Lower lobe of right lung (tissue), 2 donors: ENCODE measurements around the gene BEAN1. TPM values are rescaled to one million over a fixed set of nuclear protein-coding genes. Genes with fewer than 3 reads are reported as not detected.

Experiments
- ATAC-seq, 2 donors: fragments of 200-7000 bp; cut with Tn5 transposase; one replicate each; pipeline ENCODE4 v1.9.1; 2020 to 2022; ENCODE audit warnings: mild to moderate bottlenecking in 2 of 2, moderate library complexity in 2 of 2
- DNase-seq: peaks from one replicate; pipeline ENCODE4 v3.0.0-alpha.2; 2020
- H3K27ac ChIP-seq: fragments of 200-600 bp; one replicate; pipeline ENCODE4 v1.8.0; 2022
- H3K27me3 ChIP-seq: fragments of 200-600 bp; one replicate; pipeline ENCODE4 v1.8.0; 2022; ENCODE audit warnings: low read depth
- H3K36me3 ChIP-seq: fragments of 200-600 bp; one replicate; pipeline ENCODE4 v1.8.0; 2022; ENCODE audit warnings: mild to moderate bottlenecking
- H3K4me1 ChIP-seq: fragments of 200-600 bp; one replicate; pipeline ENCODE4 v1.8.0; 2022
- H3K4me3 ChIP-seq: fragments of 200-600 bp; one replicate; pipeline ENCODE4 v1.8.0; 2022; ENCODE audit warnings: mild to moderate bottlenecking
- H3K9me3 ChIP-seq: fragments of 200-600 bp; one replicate; pipeline ENCODE4 v1.8.0; 2022
- intact Hi-C: fragments of 100-400 bp; cut with DNase I; formaldehyde crosslinking; loops from one replicate; pipeline ENCODE4 v1.11.0; 2022
- total RNA-seq: library from RNA; stranded (reverse); fragmentation: NEBNext Ultra II Directional; extraction: Animal tissue kit (Norgen Biotek cat#: 25700); gene quantifications from one replicate; pipeline ENCODE4 v1.2.1, GENCODE V29; 2021
- TF ChIP-seq, protein P1 (sequence below): fragments of 200-600 bp; IDR thresholded peaks from one replicate; pipeline ENCODE4 v1.8.0; 2022; ENCODE audit warnings: antibody characterized with exemption, mild to moderate bottlenecking
- donor health status: DM: no; HTN: yes; CAD: no; lungs with severe emphysema.

Gene BEAN1
- total RNA-seq, 1 donor from 2014 or later: 0.15 TPM

GRCh38 chr16:66438536-66438935 lies 11.4 kb downstream of the BEAN1 start:
- H3K27me3 ChIP-seq: no peaks in the 10 kb centered on the region
- H3K4me3 ChIP-seq: no peak overlapping the region
- H3K4me1 ChIP-seq: no peaks in the 10 kb centered on the region
- H3K27ac ChIP-seq: no peak overlapping the region
- DNase-seq (no peak), ATAC-seq (no peak)
- H3K36me3 ChIP-seq: no peaks in the 10 kb centered on the region
- intact Hi-C loops: no loop called here
- H3K9me3 ChIP-seq: no peaks in the 10 kb centered on the region
- TF ChIP-seq, protein P1, sequence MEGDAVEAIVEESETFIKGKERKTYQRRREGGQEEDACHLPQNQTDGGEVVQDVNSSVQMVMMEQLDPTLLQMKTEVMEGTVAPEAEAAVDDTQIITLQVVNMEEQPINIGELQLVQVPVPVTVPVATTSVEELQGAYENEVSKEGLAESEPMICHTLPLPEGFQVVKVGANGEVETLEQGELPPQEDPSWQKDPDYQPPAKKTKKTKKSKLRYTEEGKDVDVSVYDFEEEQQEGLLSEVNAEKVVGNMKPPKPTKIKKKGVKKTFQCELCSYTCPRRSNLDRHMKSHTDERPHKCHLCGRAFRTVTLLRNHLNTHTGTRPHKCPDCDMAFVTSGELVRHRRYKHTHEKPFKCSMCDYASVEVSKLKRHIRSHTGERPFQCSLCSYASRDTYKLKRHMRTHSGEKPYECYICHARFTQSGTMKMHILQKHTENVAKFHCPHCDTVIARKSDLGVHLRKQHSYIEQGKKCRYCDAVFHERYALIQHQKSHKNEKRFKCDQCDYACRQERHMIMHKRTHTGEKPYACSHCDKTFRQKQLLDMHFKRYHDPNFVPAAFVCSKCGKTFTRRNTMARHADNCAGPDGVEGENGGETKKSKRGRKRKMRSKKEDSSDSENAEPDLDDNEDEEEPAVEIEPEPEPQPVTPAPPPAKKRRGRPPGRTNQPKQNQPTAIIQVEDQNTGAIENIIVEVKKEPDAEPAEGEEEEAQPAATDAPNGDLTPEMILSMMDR: no peak

- Histone ChIP-seq H3K4me1 (no peaks in the 10 kb centered on the region), H3K27ac (no peak overlapping the region), H3K9me3 (no peaks in the 10 kb centered on the region), H3K27me3 (no peaks in the 10 kb centered on the region), H3K4me3 (no peak overlapping the region), H3K36me3 (no peaks in the 10 kb centered on the region)
- no peak for ATAC-seq
- intact Hi-C loops: no loop called here
- no peak for DNase-seq
- TF ChIP-seq, protein P1: no peak
These were observed 12.1 kb downstream of the BEAN1 start for GRCh38 chr16:66439051-66439730.

DNA sequence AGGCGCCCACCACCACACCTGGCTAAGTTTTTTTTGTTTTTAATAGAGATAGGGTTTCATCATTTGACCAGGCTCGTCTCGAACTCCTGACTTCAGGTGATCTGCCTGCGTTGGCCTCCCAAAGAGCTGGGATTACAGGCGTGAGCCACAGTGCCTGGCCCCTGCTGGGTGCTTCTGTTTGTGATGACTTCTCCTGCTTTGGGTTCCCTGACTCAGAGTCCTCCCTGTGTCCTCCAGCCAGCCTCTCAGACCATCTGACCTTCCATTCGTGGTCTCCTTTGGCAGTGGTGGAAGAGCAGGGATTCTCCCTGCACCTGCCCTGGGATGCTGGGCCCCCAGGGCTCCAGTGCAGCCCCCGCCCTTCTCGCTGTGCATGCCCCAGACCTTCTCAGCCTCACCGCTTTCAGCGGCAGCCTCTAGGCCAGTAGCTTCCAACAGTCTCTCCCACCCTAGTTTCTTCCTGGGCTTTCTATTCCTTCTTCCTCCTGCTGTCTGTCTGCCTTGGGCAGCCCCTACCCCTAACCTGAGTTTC lies 13.2 kb downstream of the BEAN1 start:
- no peak overlapping the region for H3K4me3 ChIP-seq

DNA sequence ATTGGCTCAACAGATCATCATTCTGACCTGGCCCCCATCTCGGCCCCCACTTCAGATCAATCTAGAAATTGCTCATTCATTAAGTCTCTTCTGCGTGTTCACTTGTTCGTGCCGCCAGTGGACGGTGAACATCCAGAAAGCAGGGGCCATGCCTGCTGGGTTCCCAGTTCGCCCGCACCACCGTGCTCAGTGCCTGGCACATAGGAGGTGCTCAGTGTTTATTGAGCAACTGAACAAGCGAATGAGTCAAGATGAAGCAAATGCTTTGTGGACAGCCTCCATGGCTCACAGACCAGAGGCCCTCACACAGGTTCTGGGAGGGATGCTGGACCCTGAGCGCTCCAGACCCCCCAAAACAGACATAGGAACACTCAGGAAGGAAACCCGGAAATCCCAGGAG lies 13.9 kb downstream of the BEAN1 start:
- ATAC-seq (no peak), DNase-seq (no peak)
- no peaks in the 10 kb centered on the region for H3K9me3 ChIP-seq
- TF ChIP-seq, protein P1: no peak
- no peaks in the 10 kb centered on the region for H3K36me3 ChIP-seq
- H3K4me1 ChIP-seq: no peaks in the 10 kb centered on the region
- H3K27ac ChIP-seq: no peak overlapping the region
- no peak overlapping the region for H3K4me3 ChIP-seq
- H3K27me3 ChIP-seq: no peaks in the 10 kb centered on the region
- intact Hi-C loops: no loop called here

More for the DNA sequence above, 13.2 kb downstream of the BEAN1 start:
- Histone ChIP-seq H3K27me3 (no peaks in the 10 kb centered on the region), H3K36me3 (no peaks in the 10 kb centered on the region), H3K4me1 (no peaks in the 10 kb centered on the region), H3K27ac (no peak overlapping the region), H3K9me3 (no peaks in the 10 kb centered on the region)
- DNase-seq (no peak), ATAC-seq (no peak)
- intact Hi-C loops: no loop called here
- TF ChIP-seq, protein P1: no peak

DNA sequence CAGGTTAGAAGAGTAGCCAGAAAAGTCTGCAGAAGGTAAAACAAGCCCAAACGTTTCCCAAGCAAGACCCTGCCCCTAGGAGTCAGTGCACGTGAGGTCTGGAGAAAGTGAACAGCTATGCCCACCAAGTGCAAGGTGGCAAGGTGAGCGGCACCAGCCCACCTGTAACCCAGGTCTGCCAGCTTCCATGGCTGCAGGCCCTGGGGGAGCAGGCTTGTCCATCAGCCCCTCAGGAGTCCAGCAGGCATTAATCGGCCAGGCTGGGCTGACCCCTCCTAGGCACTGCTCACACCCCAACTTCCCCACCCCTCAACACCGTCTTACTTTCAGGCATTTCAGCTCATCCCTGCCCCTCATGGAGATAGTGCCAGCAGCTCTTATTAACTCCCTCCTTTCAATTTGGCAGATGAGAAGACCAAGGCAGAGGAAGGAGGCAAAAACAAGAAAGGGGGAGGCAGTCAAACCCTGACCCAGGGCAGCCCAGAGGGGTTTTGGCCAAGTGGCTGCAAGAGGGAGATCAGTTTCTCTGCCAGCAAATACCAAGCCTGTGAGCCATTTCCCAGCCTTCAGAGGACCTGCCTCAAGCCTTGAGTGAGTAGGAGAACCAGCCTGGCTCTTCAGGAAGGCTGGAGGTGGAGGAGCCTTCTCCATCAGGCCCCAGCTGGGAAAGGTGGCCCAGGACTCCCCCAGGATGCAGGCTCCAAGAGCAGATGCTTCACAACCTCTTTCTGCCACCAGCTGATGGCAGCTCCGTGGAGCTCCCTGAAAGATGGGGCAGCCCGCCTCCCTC lies 14.7 kb downstream of the BEAN1 start:
- Histone ChIP-seq H3K9me3 (no peaks in the 10 kb centered on the region), H3K36me3 (no peaks in the 10 kb centered on the region), H3K27me3 (no peaks in the 10 kb centered on the region), H3K4me1 (no peaks in the 10 kb centered on the region), H3K27ac (no peak overlapping the region), H3K4me3 (no peak overlapping the region)
- intact Hi-C loops: no loop called here
- ATAC-seq (no peak), DNase-seq (no peak)
- TF ChIP-seq, protein P1: no peak
